Measurements from ENCODE around the gene GALR3. TPM values are rescaled to one million over a fixed set of nuclear protein-coding genes. Genes with fewer than 3 reads are reported as not detected.

The GALR3 gene
- total and polyA plus RNA-seq, 9 donors, result not detected

- Histone ChIP-seq H3K27ac (peak overlapping the region in 1 of 2 donors; percentile 10), H3K36me3 (no peaks in the 10 kb centered on the region), H3K27me3 (no peaks in the 10 kb centered on the region), H3K9me3 (no peaks in the 10 kb centered on the region), H3K4me1 (ENCODE audit: insufficient read depth) (peaks cover 3% of the 10 kb centered on the region), H3K4me3 (peak overlapping the region; percentile 17)
- intact Hi-C loops (cut with DNase I), result loop anchor here in 1 of 4 donors (5.0 kb wide), 1 partner anchor 37 kb away; no protein-coding TSS in a partner anchor
- WGBS, 3 donors, result 9 to 35% (median 18%) methylated on average over 30 to 135 of the region's 135 CpGs
- TF ChIP-seq POLR2A (IDR thresholded peaks at IDR 0.05) (no peak), EP300 (IDR thresholded peaks at IDR 0.05) (no peak)
- TF ChIP-seq, protein P1, sequence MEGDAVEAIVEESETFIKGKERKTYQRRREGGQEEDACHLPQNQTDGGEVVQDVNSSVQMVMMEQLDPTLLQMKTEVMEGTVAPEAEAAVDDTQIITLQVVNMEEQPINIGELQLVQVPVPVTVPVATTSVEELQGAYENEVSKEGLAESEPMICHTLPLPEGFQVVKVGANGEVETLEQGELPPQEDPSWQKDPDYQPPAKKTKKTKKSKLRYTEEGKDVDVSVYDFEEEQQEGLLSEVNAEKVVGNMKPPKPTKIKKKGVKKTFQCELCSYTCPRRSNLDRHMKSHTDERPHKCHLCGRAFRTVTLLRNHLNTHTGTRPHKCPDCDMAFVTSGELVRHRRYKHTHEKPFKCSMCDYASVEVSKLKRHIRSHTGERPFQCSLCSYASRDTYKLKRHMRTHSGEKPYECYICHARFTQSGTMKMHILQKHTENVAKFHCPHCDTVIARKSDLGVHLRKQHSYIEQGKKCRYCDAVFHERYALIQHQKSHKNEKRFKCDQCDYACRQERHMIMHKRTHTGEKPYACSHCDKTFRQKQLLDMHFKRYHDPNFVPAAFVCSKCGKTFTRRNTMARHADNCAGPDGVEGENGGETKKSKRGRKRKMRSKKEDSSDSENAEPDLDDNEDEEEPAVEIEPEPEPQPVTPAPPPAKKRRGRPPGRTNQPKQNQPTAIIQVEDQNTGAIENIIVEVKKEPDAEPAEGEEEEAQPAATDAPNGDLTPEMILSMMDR (IDR thresholded peaks at IDR 0.05), result no peak
- peak in 3 of 5 donors; percentile 32 to 54 (median 40) for DNase-seq
Observed at GRCh38 chr22:37824674-37825641, 1.8 kb downstream of the GALR3 start.

DNA sequence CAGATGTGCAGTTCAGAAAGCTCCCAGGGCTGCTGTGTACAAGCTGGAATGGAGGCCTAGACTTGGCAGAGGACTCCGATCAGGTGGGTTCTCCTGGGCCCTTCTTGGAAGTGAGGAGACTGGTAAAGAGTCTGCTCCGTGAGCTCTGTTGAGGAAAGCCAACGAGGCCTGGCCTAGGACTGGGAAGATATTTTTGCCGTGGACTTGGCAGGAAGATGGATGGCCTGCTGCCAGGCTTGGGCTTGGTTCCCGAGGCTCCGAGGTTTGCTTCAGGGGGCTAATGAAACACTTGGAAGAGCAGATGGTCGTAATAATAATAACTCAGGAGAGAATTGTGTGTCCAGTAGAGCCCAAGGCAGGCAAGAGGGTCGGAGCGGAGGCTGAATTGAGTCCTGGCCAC is 3.9 kb downstream of the GALR3 start:
- WGBS, 3 donors, result 7 to 10% (median 9%) methylated on average over 9 of the region's 9 CpGs
- intact Hi-C loops (cut with DNase I), result no loop called here
- DNase-seq, result peak; percentile 78 to 92 (median 87)

DNA sequence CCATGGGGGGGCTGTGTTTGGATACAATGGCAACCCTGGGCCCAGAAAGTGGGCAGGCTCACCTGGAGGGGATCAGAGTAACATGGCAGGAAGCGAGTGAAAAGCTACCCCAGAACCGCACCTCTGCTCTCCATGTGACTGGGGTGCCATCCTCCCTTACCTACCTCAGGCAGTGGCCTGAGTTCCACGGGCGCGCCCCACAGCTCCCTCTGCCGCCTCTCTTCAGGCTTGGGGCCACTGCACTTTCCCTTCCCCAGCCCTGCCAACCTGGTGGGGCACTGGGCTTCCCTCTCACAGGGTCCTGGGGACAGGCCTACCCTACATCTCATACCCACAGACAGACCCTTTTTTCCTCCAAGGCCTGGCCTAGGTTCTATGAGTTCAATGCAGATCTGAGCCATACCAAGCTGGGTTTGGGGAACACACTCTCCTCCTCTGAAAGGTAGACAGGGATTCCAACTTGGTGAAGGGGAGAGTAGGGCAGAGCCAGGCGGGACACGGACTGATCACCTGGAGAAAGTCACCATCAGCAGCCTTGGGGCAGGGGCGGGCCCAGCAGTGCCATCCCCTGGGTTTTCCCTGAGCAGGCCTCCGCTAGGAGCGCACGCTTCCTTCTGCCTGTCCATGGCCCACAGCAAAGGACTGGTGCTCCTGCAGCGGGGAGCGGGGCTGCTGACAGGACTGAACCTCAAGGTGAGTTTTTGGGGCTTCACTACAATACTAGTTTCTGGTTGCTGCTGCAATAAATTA is 7.1 kb downstream of the GALR3 start:
- H3K36me3 ChIP-seq, result no peaks in the 10 kb centered on the region

More for the DNA sequence above, 3.9 kb downstream of the GALR3 start:
- no peak overlapping the region for H3K4me3 ChIP-seq
- no peak for TF ChIP-seq EP300 (IDR thresholded peaks at IDR 0.05)
- TF ChIP-seq, protein P1 (IDR thresholded peaks at IDR 0.05), result no peak
- no peak for TF ChIP-seq POLR2A (IDR thresholded peaks at IDR 0.05)
- H3K27me3 ChIP-seq, result no peaks in the 10 kb centered on the region
- peaks cover 3% of the 10 kb centered on the region for H3K4me1 ChIP-seq (ENCODE audit: insufficient read depth)
- no peaks in the 10 kb centered on the region for H3K9me3 ChIP-seq
- H3K36me3 ChIP-seq, result no peaks in the 10 kb centered on the region
- peak overlapping the region; percentile 24 to 59 for H3K27ac ChIP-seq

DNA sequence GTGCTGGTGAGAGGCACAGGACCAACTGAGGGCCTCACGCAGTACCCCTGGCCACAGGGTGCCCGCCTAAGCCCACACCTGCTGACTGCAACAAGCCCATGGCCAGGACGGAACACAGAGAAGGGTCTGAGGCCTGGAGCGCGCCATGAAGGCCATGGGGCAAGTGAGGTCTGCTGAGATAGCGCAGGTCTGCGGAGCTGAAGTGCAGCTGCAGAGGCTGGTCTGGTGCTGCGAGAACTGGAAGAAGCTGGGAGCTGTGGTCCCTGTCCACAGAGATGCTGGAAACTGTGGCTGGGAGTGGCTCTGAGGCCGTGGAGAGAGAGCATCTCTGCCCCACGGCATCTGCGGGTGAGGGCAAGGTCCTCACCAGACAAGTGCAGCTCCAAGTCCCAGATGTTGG is 8.3 kb downstream of the GALR3 start:
- no peak overlapping the region for H3K4me3 ChIP-seq
- H3K9me3 ChIP-seq, result no peaks in the 10 kb centered on the region
- intact Hi-C loops (cut with DNase I), result no loop called here
- H3K27ac ChIP-seq, result no peak overlapping the region
- no peak for TF ChIP-seq EP300 (IDR thresholded peaks at IDR 0.05)
- TF ChIP-seq, protein P1 (IDR thresholded peaks at IDR 0.05), result no peak
- no peak for TF ChIP-seq POLR2A (IDR thresholded peaks at IDR 0.05)
- no peak for DNase-seq
- no peaks in the 10 kb centered on the region for H3K27me3 ChIP-seq
- H3K4me1 ChIP-seq (ENCODE audit: insufficient read depth), result peaks cover 3% of the 10 kb centered on the region
- H3K36me3 ChIP-seq, result no peaks in the 10 kb centered on the region
- 94 to 97% (median 95%) methylated on average over 11 of the region's 11 CpGs for WGBS, 3 donors

More for the DNA sequence above, 7.1 kb downstream of the GALR3 start:
- no peak for TF ChIP-seq POLR2A (IDR thresholded peaks at IDR 0.05)
- no peak for TF ChIP-seq EP300 (IDR thresholded peaks at IDR 0.05)
- TF ChIP-seq, protein P1 (IDR thresholded peaks at IDR 0.05), result no peak
- no peak for DNase-seq
- H3K4me1 ChIP-seq (ENCODE audit: insufficient read depth), result peaks cover 3% of the 10 kb centered on the region
- 89 to 90% (median 89%) methylated on average over 14 of the region's 14 CpGs for WGBS, 3 donors
- no peaks in the 10 kb centered on the region for H3K27me3 ChIP-seq
- H3K4me3 ChIP-seq, result no peak overlapping the region
- H3K9me3 ChIP-seq, result no peaks in the 10 kb centered on the region
- H3K27ac ChIP-seq, result no peak overlapping the region
- intact Hi-C loops (cut with DNase I), result no loop called here
